Mesodermal cell (in vitro differentiated cells): Measurements from ENCODE around the gene MYBPC2.
A peak's percentile ranks its signal among the peaks of the same experiment; 100 is the strongest.

Experiments
- H3K27ac ChIP-seq: 2 replicates; pipeline ENCODE4 v1.7.0; 2013; ENCODE audit warnings: mild to moderate bottlenecking, low read depth, low read length, moderate library complexity; ENCODE audit not compliant: severe bottlenecking
- H3K36me3 ChIP-seq: 2 replicates; pipeline ENCODE4 v1.7.1; 2013; ENCODE audit warnings: mild to moderate bottlenecking, low read length, moderate library complexity; ENCODE audit not compliant: control insufficient read depth, insufficient read depth
- H3K4me1 ChIP-seq: one replicate; pipeline ENCODE4 v1.7.1; 2013; ENCODE audit warnings: mild to moderate bottlenecking, low read length; ENCODE audit not compliant: insufficient read depth, control insufficient read depth, poor library complexity, severe bottlenecking
- H3K4me3 ChIP-seq: 2 replicates; pipeline ENCODE4 v1.7.0; 2013; ENCODE audit warnings: low read length, control low read depth, mild to moderate bottlenecking; ENCODE audit not compliant: insufficient read depth, poor library complexity, severe bottlenecking; ENCODE audit errors: extremely low read depth
- H3K9me3 ChIP-seq: 2 replicates; pipeline ENCODE4 v1.7.1; 2013; ENCODE audit warnings: mild to moderate bottlenecking, low read length, moderate library complexity; ENCODE audit not compliant: control insufficient read depth
- WGBS, 2 experiments: methylation state at CpG; one replicate each; pipeline ENCODE4 v1.1.5; 2013; ENCODE audit warnings: missing lambda C conversion rate in 2 of 2; ENCODE audit not compliant: insufficient coverage in 2 of 2; 5-methylcytosine and 5-hydroxymethylcytosine counted together

Gene MYBPC2

DNA sequence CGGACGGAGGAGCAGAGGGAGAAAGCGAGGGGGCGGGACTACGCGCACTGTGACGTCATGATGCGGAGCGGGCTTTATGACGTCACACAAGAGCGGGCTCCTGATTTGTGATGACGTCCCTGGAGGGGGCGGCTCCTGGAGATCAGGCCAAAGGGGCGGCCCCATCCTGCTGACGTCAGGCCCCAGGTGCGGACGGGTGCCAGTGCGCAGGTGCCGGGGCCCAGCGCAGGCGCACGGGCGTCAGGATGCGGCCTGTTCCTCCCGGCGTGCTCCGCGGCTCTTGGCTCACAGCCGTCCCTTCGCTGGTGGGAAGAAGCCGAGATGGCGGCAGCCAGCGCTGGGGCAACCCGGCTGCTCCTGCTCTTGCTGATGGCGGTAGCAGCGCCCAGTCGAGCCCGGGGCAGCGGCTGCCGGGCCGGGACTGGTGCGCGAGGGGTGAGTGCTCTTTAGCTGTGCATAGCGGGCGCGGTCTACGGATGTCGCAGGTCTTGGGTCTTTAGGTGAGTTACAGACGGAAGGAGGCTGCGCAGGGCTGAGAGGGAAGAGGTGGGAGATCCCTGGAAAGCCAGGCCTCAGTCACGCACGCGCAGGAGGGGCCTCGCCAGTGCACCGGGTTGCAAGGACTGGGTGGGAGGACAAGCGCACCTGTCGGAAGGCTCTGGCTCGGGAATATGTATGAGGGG lies 43.7 kb downstream of the MYBPC2 start, which contains the start of the genes EMC10 and GARIN5A:
Gene EMC10, plus strand, starts transcription at position 284 of the 683 bp plus-strand sequence. Its CDS starts 38 bp downstream, at position 322.
Gene GARIN5A, minus strand, starts transcription at position 625 of the 683 bp plus-strand sequence. Its CDS starts 460 bp downstream, at position 165.
- Histone ChIP-seq H3K27ac (peak within 1 kb of the TSS; percentile 64), H3K36me3 (peaks cover 23% of the 10 kb centered on the region), H3K4me3 (peak within 1 kb of the TSS; percentile 71), H3K9me3 (peaks cover 6% of the 10 kb centered on the region), H3K4me1 (no peaks in the 10 kb centered on the region)
- WGBS, 2 experiments: 7 to 12% methylated on average over 49 to 56 of the region's 58 CpGs

DNA sequence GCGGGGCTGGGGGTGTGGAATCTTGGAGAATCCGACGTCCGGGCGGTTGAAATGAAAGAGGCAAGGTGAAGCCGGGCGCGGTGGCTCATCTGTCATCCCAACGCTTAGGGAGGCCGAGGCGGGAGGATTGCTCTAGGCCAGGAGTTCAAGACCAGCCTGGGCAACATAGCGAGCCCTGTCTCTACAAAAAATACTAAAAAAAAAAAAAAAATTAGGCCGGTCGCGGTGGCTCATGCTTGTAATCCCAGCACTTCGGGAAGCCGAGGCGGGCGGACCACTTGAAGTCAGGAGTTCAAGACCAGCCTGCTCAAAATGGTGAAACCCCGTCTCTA lies 44.2 kb downstream of the MYBPC2 start:
- Histone ChIP-seq H3K4me1 (no peaks in the 10 kb centered on the region), H3K36me3 (peaks cover 26% of the 10 kb centered on the region), H3K9me3 (peaks cover 6% of the 10 kb centered on the region), H3K4me3 (peak overlapping the region; percentile 71), H3K27ac (no peak overlapping the region)
- WGBS, 2 experiments: 19 to 22% methylated on average over 15 to 16 of the region's 20 CpGs

DNA sequence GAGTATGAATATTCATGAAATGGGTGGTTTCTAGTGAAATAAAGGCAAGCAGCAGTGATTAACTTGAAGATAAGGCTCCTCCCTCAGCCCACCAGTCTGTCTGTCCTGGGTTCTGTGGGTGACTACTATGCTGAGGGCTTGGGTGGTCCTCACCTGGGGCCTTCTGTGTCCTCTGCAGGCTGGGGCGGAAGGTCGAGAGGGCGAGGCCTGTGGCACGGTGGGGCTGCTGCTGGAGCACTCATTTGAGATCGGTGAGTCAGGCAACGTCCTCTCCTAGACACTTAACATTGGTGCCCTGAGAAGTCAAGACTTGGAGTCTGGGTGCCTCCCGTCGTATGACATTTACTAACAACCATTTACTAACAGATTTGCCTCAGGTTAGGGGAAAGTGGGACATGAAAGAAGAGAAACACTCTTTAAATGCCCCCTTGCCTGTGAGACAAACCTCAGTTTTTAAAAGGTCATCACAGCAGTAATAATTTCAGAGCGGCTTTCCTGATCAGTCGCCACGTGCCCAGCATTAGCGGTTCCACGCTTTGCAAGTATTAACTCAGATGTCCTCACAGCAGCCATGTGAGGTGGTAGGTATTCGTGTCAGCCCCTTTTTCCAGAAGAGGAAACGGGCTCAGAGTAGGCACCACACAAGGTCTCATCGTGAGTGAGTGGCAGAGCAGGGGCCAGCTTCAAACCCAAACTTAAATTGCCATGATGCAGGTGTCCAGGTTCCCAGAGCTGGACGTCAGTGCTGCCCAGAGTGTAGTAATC lies 45.2 kb downstream of the MYBPC2 start:
- WGBS, 2 experiments: 87 to 91% methylated on average over 15 to 17 of the region's 17 CpGs
- H3K4me1 ChIP-seq: no peaks in the 10 kb centered on the region
- H3K36me3 ChIP-seq: peaks cover 31% of the 10 kb centered on the region
- H3K4me3 ChIP-seq: no peak overlapping the region
- H3K27ac ChIP-seq: no peak overlapping the region
- H3K9me3 ChIP-seq: peaks cover 6% of the 10 kb centered on the region

DNA sequence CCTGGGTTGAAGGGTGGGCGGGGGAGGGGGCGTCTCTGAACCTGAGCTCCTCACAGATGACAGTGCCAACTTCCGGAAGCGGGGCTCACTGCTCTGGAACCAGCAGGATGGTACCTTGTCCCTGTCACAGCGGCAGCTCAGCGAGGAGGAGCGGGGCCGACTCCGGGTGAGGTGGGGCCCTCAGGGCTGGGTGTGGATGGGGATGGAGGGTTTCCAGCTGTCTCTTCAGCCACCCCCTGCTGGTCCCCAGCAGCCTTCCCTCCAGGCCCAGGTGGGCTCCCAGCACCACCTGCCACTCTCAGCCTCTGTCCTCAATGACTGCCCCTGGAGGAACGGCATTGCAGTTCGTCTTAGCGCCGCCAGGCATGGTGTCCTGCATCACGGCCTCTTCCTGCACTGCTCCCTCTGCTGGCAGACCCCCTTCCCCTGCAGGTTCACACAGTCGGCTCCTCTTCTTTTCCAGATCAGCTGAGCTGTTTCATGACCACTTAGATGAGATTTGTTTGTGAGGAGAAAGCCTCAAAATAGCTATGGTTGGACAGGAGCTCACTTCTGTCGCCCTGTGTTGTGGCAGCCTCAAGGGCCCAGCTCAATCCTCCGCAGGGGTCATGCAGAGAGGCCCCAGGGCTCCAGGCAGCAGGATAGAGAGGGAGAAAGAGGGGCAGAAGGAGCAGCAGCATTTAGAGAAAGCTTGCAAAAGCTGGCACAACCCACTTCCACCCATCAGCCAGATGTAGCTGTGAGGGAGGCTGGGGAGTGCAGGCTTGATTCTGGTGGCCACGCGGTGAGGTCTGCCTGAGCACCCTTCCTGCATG lies 46.4 kb downstream of the MYBPC2 start:
- Histone ChIP-seq H3K27ac (no peak overlapping the region), H3K36me3 (peaks cover 31% of the 10 kb centered on the region), H3K9me3 (peaks cover 6% of the 10 kb centered on the region), H3K4me1 (no peaks in the 10 kb centered on the region), H3K4me3 (no peak overlapping the region)
- 71 to 85% methylated on average over 11 to 12 of the region's 19 CpGs for WGBS, 2 experiments

DNA sequence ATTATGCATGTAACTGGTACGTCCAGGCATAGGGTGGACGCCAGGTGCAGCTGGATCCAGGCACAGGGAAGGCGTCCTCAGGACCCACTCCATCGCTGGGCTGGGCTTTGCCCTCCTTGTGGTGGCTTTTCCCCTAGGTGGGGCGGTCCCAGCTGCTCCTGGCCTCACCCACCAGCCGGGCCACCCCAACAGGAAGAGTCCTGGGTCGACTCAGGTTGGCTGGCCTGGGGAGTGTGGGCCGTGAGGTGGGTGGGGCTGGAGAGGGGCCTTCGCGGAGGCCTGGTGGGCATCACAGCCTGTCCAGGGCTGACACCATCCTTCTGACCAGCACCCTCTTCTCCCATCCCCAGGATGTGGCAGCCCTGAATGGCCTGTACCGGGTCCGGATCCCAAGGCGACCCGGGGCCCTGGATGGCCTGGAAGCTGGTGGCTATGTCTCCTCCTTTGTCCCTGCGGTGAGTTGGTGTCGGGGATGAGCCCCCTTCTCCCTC lies 47.1 kb downstream of the MYBPC2 start:
- H3K9me3 ChIP-seq: peaks cover 6% of the 10 kb centered on the region
- H3K4me1 ChIP-seq: no peaks in the 10 kb centered on the region
- peaks cover 31% of the 10 kb centered on the region for H3K36me3 ChIP-seq
- H3K27ac ChIP-seq: no peak overlapping the region
- H3K4me3 ChIP-seq: no peak overlapping the region
- 91 to 93% methylated on average over 10 to 14 of the region's 16 CpGs for WGBS, 2 experiments

DNA sequence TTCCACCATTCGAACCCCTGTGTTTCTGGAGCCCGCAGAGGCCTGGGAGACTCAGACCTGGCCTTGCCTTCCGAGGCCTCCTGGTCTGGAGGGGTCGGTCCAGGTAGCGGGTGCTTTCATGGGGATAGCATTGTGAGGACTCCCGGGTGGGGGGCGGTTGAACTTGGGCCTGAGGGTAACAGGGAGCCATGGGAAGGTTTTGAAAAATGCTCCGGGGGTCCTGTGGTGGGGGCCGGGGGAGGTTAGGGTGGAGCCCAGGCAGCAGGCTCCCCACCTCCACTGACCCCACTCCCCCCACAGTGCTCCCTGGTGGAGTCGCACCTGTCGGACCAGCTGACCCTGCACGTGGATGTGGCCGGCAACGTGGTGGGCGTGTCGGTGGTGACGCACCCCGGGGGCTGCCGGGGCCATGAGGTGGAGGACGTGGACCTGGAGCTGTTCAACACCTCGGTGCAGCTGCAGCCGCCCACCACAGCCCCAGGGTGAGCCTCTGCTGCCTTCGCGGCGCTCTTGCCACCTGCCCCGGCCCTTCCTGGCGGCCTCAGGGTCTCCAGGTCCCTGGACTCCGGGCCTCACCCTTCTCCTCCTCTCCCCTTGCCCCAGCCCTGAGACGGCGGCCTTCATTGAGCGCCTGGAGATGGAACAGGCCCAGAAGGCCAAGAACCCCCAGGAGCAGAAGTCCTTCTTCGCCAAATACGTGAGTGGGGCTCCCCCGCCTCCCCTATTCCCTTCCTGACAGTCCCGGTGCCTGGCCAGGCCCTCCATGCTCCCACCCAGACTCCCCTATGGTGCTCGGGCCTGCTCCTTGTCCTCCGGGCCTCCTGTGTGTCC lies 47.8 kb downstream of the MYBPC2 start:
- Histone ChIP-seq H3K36me3 (peaks cover 31% of the 10 kb centered on the region), H3K4me3 (no peak overlapping the region), H3K27ac (no peak overlapping the region), H3K9me3 (peaks cover 10% of the 10 kb centered on the region), H3K4me1 (no peaks in the 10 kb centered on the region)
- WGBS, 2 experiments: 91 to 94% methylated on average over 22 to 28 of the region's 37 CpGs

DNA sequence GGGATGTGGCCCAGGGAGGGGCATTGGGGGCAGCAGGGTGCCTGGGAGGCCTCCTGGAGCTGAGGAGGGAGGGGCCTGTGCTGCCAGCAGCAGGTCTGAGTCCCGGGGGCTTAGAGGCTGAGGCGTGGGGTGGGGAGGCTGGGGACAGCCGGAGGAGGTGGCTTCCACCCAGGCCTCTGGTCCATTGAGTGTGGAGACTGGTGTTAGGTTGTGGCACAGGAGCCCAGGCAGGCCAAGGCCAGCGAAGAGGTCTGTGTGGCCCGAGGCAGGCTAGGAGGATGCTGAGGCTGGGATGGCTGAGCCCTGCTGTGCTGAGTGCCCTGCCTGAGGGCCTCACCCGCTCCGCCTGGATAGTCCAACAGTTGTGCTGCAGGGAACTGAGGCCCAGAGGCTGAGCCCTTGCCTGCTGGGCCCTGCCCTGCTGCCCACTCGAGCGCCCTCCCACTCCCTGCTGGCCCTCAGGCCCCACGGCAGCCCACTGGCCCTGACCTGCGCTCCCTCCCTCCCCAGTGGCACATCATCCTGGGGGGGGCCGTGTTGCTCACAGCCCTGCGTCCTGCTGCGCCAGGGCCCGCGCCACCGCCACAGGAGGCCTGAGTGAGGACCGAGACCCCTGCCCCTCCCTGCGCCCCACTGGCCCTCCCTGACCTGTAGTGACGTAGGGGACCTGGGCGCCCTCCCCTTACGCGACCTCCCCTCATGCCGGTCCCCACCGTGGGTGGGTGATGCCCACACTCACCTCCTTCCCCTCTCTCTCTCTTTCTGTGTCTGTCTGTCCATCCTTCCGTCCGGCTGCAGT lies 48.9 kb downstream of the MYBPC2 start:
- no peak overlapping the region for H3K27ac ChIP-seq
- H3K36me3 ChIP-seq: peaks cover 35% of the 10 kb centered on the region
- H3K9me3 ChIP-seq: peaks cover 20% of the 10 kb centered on the region
- 91 to 92% methylated on average over 23 of the region's 27 CpGs for WGBS, 2 experiments
- H3K4me1 ChIP-seq: no peaks in the 10 kb centered on the region
- H3K4me3 ChIP-seq: no peak overlapping the region

DNA sequence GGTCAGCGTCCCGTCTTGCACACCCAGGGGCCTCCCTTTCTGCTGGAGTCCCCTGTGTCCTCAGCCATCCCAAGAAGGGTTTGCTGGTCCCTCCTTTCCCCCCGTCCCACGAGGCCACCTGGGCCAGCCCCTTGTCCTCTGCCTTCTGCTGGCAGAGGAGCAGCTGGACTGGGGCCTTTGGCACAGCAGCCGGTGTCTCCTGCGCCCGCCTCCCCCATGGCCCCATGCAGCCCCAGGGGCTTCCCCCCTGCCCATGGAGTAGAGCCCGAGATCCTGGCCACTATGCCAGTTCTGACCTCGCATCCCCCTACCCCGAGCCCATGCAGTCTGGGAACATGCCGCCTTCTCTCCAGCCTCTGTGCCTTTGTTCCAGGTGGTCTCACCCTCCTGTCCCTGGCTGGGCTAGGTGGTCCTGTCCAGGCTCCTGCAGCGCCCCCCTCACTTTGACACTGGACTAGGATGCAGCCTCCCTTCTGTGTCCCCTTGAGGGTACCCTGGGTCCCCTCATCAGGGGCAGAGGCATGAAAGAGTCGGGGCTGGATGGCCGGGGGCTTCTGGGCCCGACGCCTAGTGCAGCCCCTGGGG lies 49.7 kb downstream of the MYBPC2 start:
- 91 to 96% methylated on average over 13 to 16 of the region's 16 CpGs for WGBS, 2 experiments
- Histone ChIP-seq H3K4me3 (no peak overlapping the region), H3K36me3 (peaks cover 35% of the 10 kb centered on the region), H3K27ac (no peak overlapping the region), H3K4me1 (no peaks in the 10 kb centered on the region), H3K9me3 (peaks cover 21% of the 10 kb centered on the region)

DNA sequence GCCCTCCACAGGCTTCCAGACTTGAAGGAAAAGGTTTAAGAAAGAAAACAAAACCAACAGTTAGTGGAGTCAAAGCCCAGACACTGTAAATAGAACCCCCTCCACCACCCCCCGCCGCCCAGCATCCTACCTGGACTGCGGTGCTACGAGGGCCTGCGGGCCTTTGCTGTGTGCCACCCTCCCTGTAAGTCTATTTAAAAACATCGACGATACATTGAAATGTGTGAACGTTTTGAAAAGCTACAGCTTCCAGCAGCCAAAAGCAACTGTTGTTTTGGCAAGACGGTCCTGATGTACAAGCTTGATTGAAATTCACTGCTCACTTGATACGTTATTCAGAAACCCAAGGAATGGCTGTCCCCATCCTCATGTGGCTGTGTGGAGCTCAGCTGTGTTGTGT lies 50.2 kb downstream of the MYBPC2 start:
- no peak overlapping the region for H3K4me3 ChIP-seq
- WGBS, 2 experiments: 93% methylated on average over 10 of the region's 10 CpGs
- no peak overlapping the region for H3K27ac ChIP-seq
- no peaks in the 10 kb centered on the region for H3K4me1 ChIP-seq
- peaks cover 21% of the 10 kb centered on the region for H3K9me3 ChIP-seq
- peaks cover 31% of the 10 kb centered on the region for H3K36me3 ChIP-seq
